Esophagus muscularis mucosa (tissue), 4 donors: ENCODE results near the gene CENPVL1. TPM values are rescaled to one million over a fixed set of nuclear protein-coding genes. Genes with fewer than 3 reads are reported as not detected.
"Not testable (repeated sequence)": the region's sequence is repeated elsewhere in the genome, so short reads cannot be mapped to it uniquely, and the experiment has no call there.

ENCODE experiments used
- DNase-seq: peaks from one replicate; pipeline ENCODE4 v3.0.0-alpha.2; 2017; ENCODE audit errors: extremely low spot score
- H3K27ac ChIP-seq, 4 donors: fragments of 200-600 bp; sonication (generic); replicated peaks in 1 of 4; 1 replicate in 3 of 4; 2 replicates in 1 of 4; pipeline ENCODE4 v1.5.1; 2016 to 2019; ENCODE audit warnings: mild to moderate bottlenecking in 1 of 4
- H3K27me3 ChIP-seq, 4 donors: fragments of 200-600 bp; sonication (generic); one replicate each; pipeline versions ENCODE4 v1.5.1 to v1.6.0; 2016 to 2019
- H3K36me3 ChIP-seq, 4 donors: fragments of 200-600 bp; sonication (generic); one replicate each; pipeline ENCODE4 v1.5.1; 2016 to 2019
- H3K4me1 ChIP-seq, 4 donors: fragments of 200-600 bp; sonication (generic); one replicate each; pipeline ENCODE4 v1.5.1; 2016 to 2019
- H3K4me3 ChIP-seq, 4 donors: fragments of 200-600 bp; sonication (generic); 1 replicate in 2 of 4; 2 replicates in 2 of 4; pipeline ENCODE4 v1.5.1; 2016 to 2019; ENCODE audit warnings: mild to moderate bottlenecking in 4 of 4, moderate library complexity in 1 of 4
- H3K9me3 ChIP-seq, 4 donors: fragments of 200-600 bp; sonication (generic); 1 replicate in 3 of 4; 2 replicates in 1 of 4; pipeline ENCODE4 v1.5.1; 2016 to 2019
- CTCF ChIP-seq, 3 experiments: fragments of 200-600 bp in 2 of 3; fragments of 450-650 bp in 1 of 3; sonication (generic) in 2 of 3; IDR thresholded peaks; one replicate each; pipeline ENCODE4 v1.5.1; 2017 to 2019; ENCODE audit warnings: antibody characterized with exemption in 3 of 3, mild to moderate bottlenecking in 2 of 3, moderate library complexity in 1 of 3
- EP300 ChIP-seq: sonication (generic); formaldehyde crosslinking; IDR thresholded peaks from one replicate; pipeline ENCODE4 v1.6.1; 2017; ENCODE audit warnings: antibody characterized with exemption
- POLR2A ChIP-seq: fragments of 450-650 bp; IDR thresholded peaks from one replicate; pipeline ENCODE4 v1.6.1; 2017; ENCODE audit warnings: antibody characterized with exemption, moderate library complexity, mild to moderate bottlenecking, low read depth
- POLR2AphosphoS5 ChIP-seq, 2 donors: sonication (generic); formaldehyde crosslinking; IDR thresholded peaks; one replicate each; pipeline ENCODE4 v1.6.1; 2017; ENCODE audit warnings: antibody characterized with exemption in 2 of 2
- WGBS: methylation state at CpG from one replicate; pipeline ENCODE4 v1.1.5; 2018; 5-methylcytosine and 5-hydroxymethylcytosine counted together
- intact Hi-C: fragments of 100-400 bp; cut with DNase I; formaldehyde crosslinking; loops from one replicate; pipeline ENCODE4 v1.15.1; 2023
- total RNA-seq, 4 donors: library from RNA; depleted of rRNA; stranded (reverse); fragments of >200 nt; gene quantifications; one replicate each; pipeline versions ENCODE4 v1.1.0 to v1.2.1, GENCODE V29; 2016

The CENPVL1 gene
- total RNA-seq, 4 donors from 2014 or later: not detected

GRCh38 chrX:51697397-51697796 lies 12.9 kb upstream of the CENPVL1 start:
- TF ChIP-seq CTCF (IDR thresholded peaks at IDR 0.05) (no peak), EP300 (no peak), POLR2A (no peak), POLR2AphosphoS5 (IDR thresholded peaks at IDR 0.05) (no peak)
- H3K27ac ChIP-seq: no peak overlapping the region
- intact Hi-C loops: no loop called here

GRCh38 chrX:51712943-51713647 lies 2.8 kb downstream of the CENPVL1 start:
- DNase-seq, H3K9me3 ChIP-seq, H3K27me3 ChIP-seq, intact Hi-C loops, H3K36me3 ChIP-seq, H3K4me3 ChIP-seq, H3K27ac ChIP-seq, H3K4me1 ChIP-seq: not testable (repeated sequence)
- WGBS: no CpG with 5 or more reads among the region's 18 CpGs

More at GRCh38 chrX:51697397-51697796, 12.9 kb upstream of the CENPVL1 start:
- H3K4me3 ChIP-seq: no peak overlapping the region
- H3K9me3 ChIP-seq: no peaks in the 10 kb centered on the region
- no peaks in the 10 kb centered on the region for H3K4me1 ChIP-seq
- DNase-seq: no peak
- WGBS: 87% methylated on average over 8 of the region's 8 CpGs
- H3K36me3 ChIP-seq: no peaks in the 10 kb centered on the region
- no peaks in the 10 kb centered on the region for H3K27me3 ChIP-seq

GRCh38 chrX:51728202-51728601 lies 17.9 kb downstream of the CENPVL1 start:
- no peak for DNase-seq

GRCh38 chrX:51737091-51737490 lies 26.8 kb downstream of the CENPVL1 start:
- no peak for DNase-seq
- Histone ChIP-seq H3K9me3 (no peaks in the 10 kb centered on the region), H3K4me3 (no peak overlapping the region), H3K4me1 (no peaks in the 10 kb centered on the region), H3K27ac (no peak overlapping the region), H3K27me3 (peaks cover 0 to 12% (median 6%) of the 10 kb centered on the region in 4 donors), H3K36me3 (no peaks in the 10 kb centered on the region)
- intact Hi-C loops: no loop called here
- 60% methylated on average over 2 of the region's 2 CpGs for WGBS
- TF ChIP-seq EP300 (no peak), CTCF (IDR thresholded peaks at IDR 0.05) (no peak), POLR2A (no peak), POLR2AphosphoS5 (IDR thresholded peaks at IDR 0.05) (no peak)

More at GRCh38 chrX:51728202-51728601, 17.9 kb downstream of the CENPVL1 start:
- H3K4me1 ChIP-seq: no peaks in the 10 kb centered on the region
- no peaks in the 10 kb centered on the region for H3K36me3 ChIP-seq
- no peaks in the 10 kb centered on the region for H3K9me3 ChIP-seq
- H3K27ac ChIP-seq: no peak overlapping the region
- intact Hi-C loops: no loop called here
- peaks cover 0 to 8% (median 4%) of the 10 kb centered on the region in 4 donors for H3K27me3 ChIP-seq
- H3K4me3 ChIP-seq: no peak overlapping the region
- TF ChIP-seq POLR2A (no peak), POLR2AphosphoS5 (IDR thresholded peaks at IDR 0.05) (no peak), CTCF (IDR thresholded peaks at IDR 0.05) (no peak), EP300 (no peak)

- intact Hi-C loops: no loop called here
- H3K27ac ChIP-seq: peak overlapping the region in 2 of 4 donors; percentile 74 to 75
- WGBS: 54% methylated on average over 3 of the region's 3 CpGs
- no peaks in the 10 kb centered on the region for H3K27me3 ChIP-seq
- H3K36me3 ChIP-seq: no peaks in the 10 kb centered on the region
- TF ChIP-seq POLR2A (no peak), CTCF (IDR thresholded peaks at IDR 0.05) (no peak), EP300 (no peak), POLR2AphosphoS5 (IDR thresholded peaks at IDR 0.05) (no peak)
- H3K4me1 ChIP-seq: peaks cover 0 to 8% (median 3%) of the 10 kb centered on the region in 4 donors
- DNase-seq: no peak
- H3K9me3 ChIP-seq: peaks cover 0 to 8% (median 0%) of the 10 kb centered on the region in 4 donors
- peak overlapping the region; percentile 61 to 74 (median 69) for H3K4me3 ChIP-seq
These were observed 32.3 kb downstream of the CENPVL1 start for GRCh38 chrX:51742586-51742985.
